ENCODE results near the gene RALGPS1.

DNA sequence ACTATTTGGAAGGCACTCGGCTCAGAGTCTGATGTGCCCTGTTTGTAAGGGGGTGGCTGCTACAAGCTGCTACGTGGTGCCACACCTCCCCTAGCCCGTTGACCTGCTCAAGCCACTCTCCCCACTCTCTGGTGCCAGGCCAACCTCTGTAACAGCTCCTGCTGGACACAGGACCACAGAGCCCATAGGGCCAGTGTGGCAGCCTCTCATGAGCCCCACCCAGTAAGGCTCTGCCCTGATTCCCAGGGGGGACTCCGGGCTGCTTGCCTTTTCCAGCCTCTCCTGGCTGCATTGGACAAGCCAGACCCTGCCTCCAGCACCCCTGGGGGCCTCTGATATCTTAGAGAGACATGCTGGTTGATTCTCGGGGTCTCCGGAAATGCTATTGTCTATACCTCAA lies 261.2 kb downstream of the RALGPS1 start:
- TF ChIP-seq NR3C1 (CRISPR knock-in tag; conservative IDR thresholded peaks at IDR 0.05; ENCODE audit: low read depth): no peak
- TF ChIP-seq, protein P1, sequence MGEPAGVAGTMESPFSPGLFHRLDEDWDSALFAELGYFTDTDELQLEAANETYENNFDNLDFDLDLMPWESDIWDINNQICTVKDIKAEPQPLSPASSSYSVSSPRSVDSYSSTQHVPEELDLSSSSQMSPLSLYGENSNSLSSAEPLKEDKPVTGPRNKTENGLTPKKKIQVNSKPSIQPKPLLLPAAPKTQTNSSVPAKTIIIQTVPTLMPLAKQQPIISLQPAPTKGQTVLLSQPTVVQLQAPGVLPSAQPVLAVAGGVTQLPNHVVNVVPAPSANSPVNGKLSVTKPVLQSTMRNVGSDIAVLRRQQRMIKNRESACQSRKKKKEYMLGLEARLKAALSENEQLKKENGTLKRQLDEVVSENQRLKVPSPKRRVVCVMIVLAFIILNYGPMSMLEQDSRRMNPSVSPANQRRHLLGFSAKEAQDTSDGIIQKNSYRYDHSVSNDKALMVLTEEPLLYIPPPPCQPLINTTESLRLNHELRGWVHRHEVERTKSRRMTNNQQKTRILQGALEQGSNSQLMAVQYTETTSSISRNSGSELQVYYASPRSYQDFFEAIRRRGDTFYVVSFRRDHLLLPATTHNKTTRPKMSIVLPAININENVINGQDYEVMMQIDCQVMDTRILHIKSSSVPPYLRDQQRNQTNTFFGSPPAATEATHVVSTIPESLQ (CRISPR knock-in tag; IDR thresholded peaks at IDR 0.05): no peak
- TF ChIP-seq, protein P2, sequence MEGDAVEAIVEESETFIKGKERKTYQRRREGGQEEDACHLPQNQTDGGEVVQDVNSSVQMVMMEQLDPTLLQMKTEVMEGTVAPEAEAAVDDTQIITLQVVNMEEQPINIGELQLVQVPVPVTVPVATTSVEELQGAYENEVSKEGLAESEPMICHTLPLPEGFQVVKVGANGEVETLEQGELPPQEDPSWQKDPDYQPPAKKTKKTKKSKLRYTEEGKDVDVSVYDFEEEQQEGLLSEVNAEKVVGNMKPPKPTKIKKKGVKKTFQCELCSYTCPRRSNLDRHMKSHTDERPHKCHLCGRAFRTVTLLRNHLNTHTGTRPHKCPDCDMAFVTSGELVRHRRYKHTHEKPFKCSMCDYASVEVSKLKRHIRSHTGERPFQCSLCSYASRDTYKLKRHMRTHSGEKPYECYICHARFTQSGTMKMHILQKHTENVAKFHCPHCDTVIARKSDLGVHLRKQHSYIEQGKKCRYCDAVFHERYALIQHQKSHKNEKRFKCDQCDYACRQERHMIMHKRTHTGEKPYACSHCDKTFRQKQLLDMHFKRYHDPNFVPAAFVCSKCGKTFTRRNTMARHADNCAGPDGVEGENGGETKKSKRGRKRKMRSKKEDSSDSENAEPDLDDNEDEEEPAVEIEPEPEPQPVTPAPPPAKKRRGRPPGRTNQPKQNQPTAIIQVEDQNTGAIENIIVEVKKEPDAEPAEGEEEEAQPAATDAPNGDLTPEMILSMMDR (IDR thresholded peaks at IDR 0.05): no peak
- TF ChIP-seq, protein P3, sequence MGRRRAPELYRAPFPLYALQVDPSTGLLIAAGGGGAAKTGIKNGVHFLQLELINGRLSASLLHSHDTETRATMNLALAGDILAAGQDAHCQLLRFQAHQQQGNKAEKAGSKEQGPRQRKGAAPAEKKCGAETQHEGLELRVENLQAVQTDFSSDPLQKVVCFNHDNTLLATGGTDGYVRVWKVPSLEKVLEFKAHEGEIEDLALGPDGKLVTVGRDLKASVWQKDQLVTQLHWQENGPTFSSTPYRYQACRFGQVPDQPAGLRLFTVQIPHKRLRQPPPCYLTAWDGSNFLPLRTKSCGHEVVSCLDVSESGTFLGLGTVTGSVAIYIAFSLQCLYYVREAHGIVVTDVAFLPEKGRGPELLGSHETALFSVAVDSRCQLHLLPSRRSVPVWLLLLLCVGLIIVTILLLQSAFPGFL (CRISPR knock-in tag; IDR thresholded peaks at IDR 0.05; ENCODE audit: borderline replicate concordance): no peak
- TF ChIP-seq, protein P4, sequence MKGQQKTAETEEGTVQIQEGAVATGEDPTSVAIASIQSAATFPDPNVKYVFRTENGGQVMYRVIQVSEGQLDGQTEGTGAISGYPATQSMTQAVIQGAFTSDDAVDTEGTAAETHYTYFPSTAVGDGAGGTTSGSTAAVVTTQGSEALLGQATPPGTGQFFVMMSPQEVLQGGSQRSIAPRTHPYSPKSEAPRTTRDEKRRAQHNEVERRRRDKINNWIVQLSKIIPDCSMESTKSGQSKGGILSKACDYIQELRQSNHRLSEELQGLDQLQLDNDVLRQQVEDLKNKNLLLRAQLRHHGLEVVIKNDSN (CRISPR knock-in tag; IDR thresholded peaks at IDR 0.05): no peak
